ENCODE measurements around the gene CCDC71L.

- TF ChIP-seq ZNF70 (CRISPR knock-in tag; IDR thresholded peaks at IDR 0.05), result no peak
- no peak for TF ChIP-seq ZC3H10 (CRISPR knock-in tag; IDR thresholded peaks at IDR 0.05)
- TF ChIP-seq, protein P1, sequence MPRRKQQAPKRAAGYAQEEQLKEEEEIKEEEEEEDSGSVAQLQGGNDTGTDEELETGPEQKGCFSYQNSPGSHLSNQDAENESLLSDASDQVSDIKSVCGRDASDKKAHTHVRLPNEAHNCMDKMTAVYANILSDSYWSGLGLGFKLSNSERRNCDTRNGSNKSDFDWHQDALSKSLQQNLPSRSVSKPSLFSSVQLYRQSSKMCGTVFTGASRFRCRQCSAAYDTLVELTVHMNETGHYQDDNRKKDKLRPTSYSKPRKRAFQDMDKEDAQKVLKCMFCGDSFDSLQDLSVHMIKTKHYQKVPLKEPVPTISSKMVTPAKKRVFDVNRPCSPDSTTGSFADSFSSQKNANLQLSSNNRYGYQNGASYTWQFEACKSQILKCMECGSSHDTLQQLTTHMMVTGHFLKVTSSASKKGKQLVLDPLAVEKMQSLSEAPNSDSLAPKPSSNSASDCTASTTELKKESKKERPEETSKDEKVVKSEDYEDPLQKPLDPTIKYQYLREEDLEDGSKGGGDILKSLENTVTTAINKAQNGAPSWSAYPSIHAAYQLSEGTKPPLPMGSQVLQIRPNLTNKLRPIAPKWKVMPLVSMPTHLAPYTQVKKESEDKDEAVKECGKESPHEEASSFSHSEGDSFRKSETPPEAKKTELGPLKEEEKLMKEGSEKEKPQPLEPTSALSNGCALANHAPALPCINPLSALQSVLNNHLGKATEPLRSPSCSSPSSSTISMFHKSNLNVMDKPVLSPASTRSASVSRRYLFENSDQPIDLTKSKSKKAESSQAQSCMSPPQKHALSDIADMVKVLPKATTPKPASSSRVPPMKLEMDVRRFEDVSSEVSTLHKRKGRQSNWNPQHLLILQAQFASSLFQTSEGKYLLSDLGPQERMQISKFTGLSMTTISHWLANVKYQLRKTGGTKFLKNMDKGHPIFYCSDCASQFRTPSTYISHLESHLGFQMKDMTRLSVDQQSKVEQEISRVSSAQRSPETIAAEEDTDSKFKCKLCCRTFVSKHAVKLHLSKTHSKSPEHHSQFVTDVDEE (CRISPR knock-in tag; IDR thresholded peaks at IDR 0.05), result peak; percentile 57; the same call in 1 of the 2 replicates
- TF ChIP-seq ARNTL (CRISPR knock-in tag; IDR thresholded peaks at IDR 0.05; ENCODE audit: borderline replicate concordance, low read depth), result no peak
- TF ChIP-seq, protein P2, sequence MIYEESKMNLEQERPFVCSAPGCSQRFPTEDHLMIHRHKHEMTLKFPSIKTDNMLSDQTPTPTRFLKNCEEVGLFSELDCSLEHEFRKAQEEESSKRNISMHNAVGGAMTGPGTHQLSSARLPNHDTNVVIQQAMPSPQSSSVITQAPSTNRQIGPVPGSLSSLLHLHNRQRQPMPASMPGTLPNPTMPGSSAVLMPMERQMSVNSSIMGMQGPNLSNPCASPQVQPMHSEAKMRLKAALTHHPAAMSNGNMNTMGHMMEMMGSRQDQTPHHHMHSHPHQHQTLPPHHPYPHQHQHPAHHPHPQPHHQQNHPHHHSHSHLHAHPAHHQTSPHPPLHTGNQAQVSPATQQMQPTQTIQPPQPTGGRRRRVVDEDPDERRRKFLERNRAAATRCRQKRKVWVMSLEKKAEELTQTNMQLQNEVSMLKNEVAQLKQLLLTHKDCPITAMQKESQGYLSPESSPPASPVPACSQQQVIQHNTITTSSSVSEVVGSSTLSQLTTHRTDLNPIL (CRISPR knock-in tag; IDR thresholded peaks at IDR 0.05; ENCODE audit: low read depth), result peak; percentile 93
- peak; percentile 35; the same call in 1 of the 2 replicates for TF ChIP-seq ZFP30 (CRISPR knock-in tag; IDR thresholded peaks at IDR 0.05)
- TF ChIP-seq, protein P3, sequence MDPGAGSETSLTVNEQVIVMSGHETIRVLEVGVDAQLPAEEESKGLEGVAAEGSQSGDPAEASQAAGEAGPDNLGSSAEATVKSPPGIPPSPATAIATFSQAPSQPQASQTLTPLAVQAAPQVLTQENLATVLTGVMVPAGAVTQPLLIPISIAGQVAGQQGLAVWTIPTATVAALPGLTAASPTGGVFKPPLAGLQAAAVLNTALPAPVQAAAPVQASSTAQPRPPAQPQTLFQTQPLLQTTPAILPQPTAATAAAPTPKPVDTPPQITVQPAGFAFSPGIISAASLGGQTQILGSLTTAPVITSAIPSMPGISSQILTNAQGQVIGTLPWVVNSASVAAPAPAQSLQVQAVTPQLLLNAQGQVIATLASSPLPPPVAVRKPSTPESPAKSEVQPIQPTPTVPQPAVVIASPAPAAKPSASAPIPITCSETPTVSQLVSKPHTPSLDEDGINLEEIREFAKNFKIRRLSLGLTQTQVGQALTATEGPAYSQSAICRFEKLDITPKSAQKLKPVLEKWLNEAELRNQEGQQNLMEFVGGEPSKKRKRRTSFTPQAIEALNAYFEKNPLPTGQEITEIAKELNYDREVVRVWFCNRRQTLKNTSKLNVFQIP (CRISPR knock-in tag; IDR thresholded peaks at IDR 0.05; ENCODE audit: borderline replicate concordance, low read depth), result no peak
- no peak for TF ChIP-seq GLIS3 (CRISPR knock-in tag; IDR thresholded peaks at IDR 0.05)
- TF ChIP-seq, protein P4, sequence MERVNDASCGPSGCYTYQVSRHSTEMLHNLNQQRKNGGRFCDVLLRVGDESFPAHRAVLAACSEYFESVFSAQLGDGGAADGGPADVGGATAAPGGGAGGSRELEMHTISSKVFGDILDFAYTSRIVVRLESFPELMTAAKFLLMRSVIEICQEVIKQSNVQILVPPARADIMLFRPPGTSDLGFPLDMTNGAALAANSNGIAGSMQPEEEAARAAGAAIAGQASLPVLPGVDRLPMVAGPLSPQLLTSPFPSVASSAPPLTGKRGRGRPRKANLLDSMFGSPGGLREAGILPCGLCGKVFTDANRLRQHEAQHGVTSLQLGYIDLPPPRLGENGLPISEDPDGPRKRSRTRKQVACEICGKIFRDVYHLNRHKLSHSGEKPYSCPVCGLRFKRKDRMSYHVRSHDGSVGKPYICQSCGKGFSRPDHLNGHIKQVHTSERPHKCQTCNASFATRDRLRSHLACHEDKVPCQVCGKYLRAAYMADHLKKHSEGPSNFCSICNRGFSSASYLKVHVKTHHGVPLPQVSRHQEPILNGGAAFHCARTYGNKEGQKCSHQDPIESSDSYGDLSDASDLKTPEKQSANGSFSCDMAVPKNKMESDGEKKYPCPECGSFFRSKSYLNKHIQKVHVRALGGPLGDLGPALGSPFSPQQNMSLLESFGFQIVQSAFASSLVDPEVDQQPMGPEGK (CRISPR knock-in tag; IDR thresholded peaks at IDR 0.05; ENCODE audit: borderline replicate concordance), result peak; percentile 69; the same call in 1 of the 2 replicates
- TF ChIP-seq ZNF8 (CRISPR knock-in tag; IDR thresholded peaks at IDR 0.05), result 0 out of 2 replicates have a peak, but pooled peaks have one; percentile 8
- peak; percentile 30; the same call in 1 of the 2 replicates for TF ChIP-seq RARB (CRISPR knock-in tag; IDR thresholded peaks at IDR 0.05)
- TF ChIP-seq CSRNP3 (CRISPR knock-in tag; IDR thresholded peaks at IDR 0.05), result no peak
- TF ChIP-seq OSR1 (CRISPR knock-in tag; IDR thresholded peaks at IDR 0.05), result no peak
Observed at GRCh38 chr7:106679153-106679931, 18.4 kb upstream of the CCDC71L start.
